Sigmoid colon (tissue), 7 donors: ENCODE data around the gene SYTL2. TPM values are rescaled to one million over a fixed set of nuclear protein-coding genes. Genes with fewer than 3 reads are reported as not detected.
A peak's percentile ranks its signal among the peaks of the same experiment; 100 is the strongest.
"Not testable (repeated sequence)": the region's sequence is repeated elsewhere in the genome, so short reads cannot be mapped to it uniquely, and the experiment has no call there.

Experiments used
- DNase-seq: peaks from one replicate; pipeline ENCODE4 v3.0.0-alpha.2; 2019
- H3K27ac ChIP-seq, 4 donors: fragments of 200-600 bp; sonication (generic); one replicate each; pipeline ENCODE4 v1.5.1; 2016 to 2019; ENCODE audit warnings: mild to moderate bottlenecking in 1 of 4
- H3K27me3 ChIP-seq, 3 donors: fragments of 200-600 bp; sonication (generic); one replicate each; pipeline ENCODE4 v1.5.1; 2019; ENCODE audit warnings: mild to moderate bottlenecking in 1 of 3
- H3K36me3 ChIP-seq, 4 donors: fragments of 200-600 bp; sonication (generic); one replicate each; pipeline ENCODE4 v1.5.1; 2016 to 2019
- H3K4me1 ChIP-seq, 4 donors: fragments of 200-600 bp; sonication (generic); one replicate each; pipeline ENCODE4 v1.5.1; 2017 to 2019
- H3K4me3 ChIP-seq, 4 donors: fragments of 200-600 bp; sonication (generic); one replicate each; pipeline ENCODE4 v1.5.1; 2017 to 2019; ENCODE audit warnings: mild to moderate bottlenecking in 2 of 4, moderate library complexity in 1 of 4
- H3K9me3 ChIP-seq, 4 donors: fragments of 200-600 bp in 3 of 4; sonication (generic) in 3 of 4; one replicate each; pipeline versions ENCODE4 v1.5.1 to v1.6.1; 2013 to 2019
- CTCF ChIP-seq, 4 experiments: fragments of 450-650 bp in 3 of 4; fragments of 200-600 bp in 1 of 4; IDR thresholded peaks; one replicate each; pipeline ENCODE4 v1.5.1; 2016 to 2019; ENCODE audit warnings: antibody characterized with exemption in 4 of 4, mild to moderate bottlenecking in 3 of 4, moderate library complexity in 2 of 4
- EP300 ChIP-seq, 4 donors: sonication (generic); formaldehyde crosslinking; IDR thresholded peaks; one replicate each; pipeline ENCODE4 v1.6.1; 2017; ENCODE audit warnings: antibody characterized with exemption in 4 of 4
- POLR2A ChIP-seq, 2 donors: fragments of 450-650 bp; IDR thresholded peaks; one replicate each; pipeline ENCODE4 v1.6.1; 2016; ENCODE audit warnings: antibody characterized with exemption in 2 of 2, mild to moderate bottlenecking in 2 of 2, moderate library complexity in 2 of 2
- POLR2AphosphoS5 ChIP-seq, 4 donors: sonication (generic); formaldehyde crosslinking; IDR thresholded peaks; one replicate each; pipeline ENCODE4 v1.6.1; 2017; ENCODE audit warnings: antibody characterized with exemption in 4 of 4
- WGBS, 2 donors: extraction: QIAGEN DNeasy Blood & Tissue Kit; methylation state at CpG; one replicate each; pipeline ENCODE4 v1.1.7; 2013; 5-methylcytosine and 5-hydroxymethylcytosine counted together
- intact Hi-C: fragments of 100-400 bp; cut with DNase I; formaldehyde crosslinking; loops from one replicate; pipeline ENCODE4 v1.15.1; 2023
- polyA plus RNA-seq, 3 donors: library from polyadenylated mRNA; stranded (reverse); fragments of 200-250 nt; gene quantifications; one replicate each; pipeline ENCODE4 v1.2.3, GENCODE V29; 2013
- total RNA-seq, 4 donors: library from RNA; depleted of rRNA; stranded (reverse); fragments of >200 nt; gene quantifications; one replicate each; pipeline ENCODE4 v1.1.0, GENCODE V29; 2016
- donor health status: healthy with polysubstance abuse.
- donor health status: Bipolar disorder and iron deficiency.
- donor health status: healthy.

Gene SYTL2
- total and polyA plus RNA-seq, 7 donors: 9.0 to 104 (median 30.2) TPM

GRCh38 chr11:85663080-85663752 is 147.7 kb downstream of the SYTL2 start:
- intact Hi-C loops: loop anchor here (2.0 to 10.0 kb wide), 3 partner anchors 14 to 582 kb away; partner anchors contain the start of gene EED

GRCh38 chr11:85661972-85662664 is 148.8 kb downstream of the SYTL2 start:
- DNase-seq: no peak
- 2 to 13% methylated on average over 4 of the region's 4 CpGs for WGBS, 2 donors
- no peaks in the 10 kb centered on the region for H3K9me3 ChIP-seq
- peak overlapping the region; percentile 81 to 94 (median 90) for H3K4me3 ChIP-seq
- H3K36me3 ChIP-seq: peaks cover 0 to 44% (median 4%) of the 10 kb centered on the region in 4 donors
- TF ChIP-seq EP300 (IDR thresholded peaks at IDR 0.05) (no peak), POLR2A (IDR thresholded peaks at IDR 0.05) (no peak), CTCF (IDR thresholded peaks at IDR 0.05) (no peak), POLR2AphosphoS5 (IDR thresholded peaks at IDR 0.05) (no peak)
- no peaks in the 10 kb centered on the region for H3K27me3 ChIP-seq
- peaks cover 0 to 61% (median 53%) of the 10 kb centered on the region in 4 donors for H3K4me1 ChIP-seq
- intact Hi-C loops: loop anchor here (2.0 to 10.0 kb wide), 3 partner anchors 13 to 583 kb away; partner anchors contain the start of gene EED
- H3K27ac ChIP-seq: peak overlapping the region in 2 of 4 donors; percentile 98 to 99

More at GRCh38 chr11:85663080-85663752, 147.7 kb downstream of the SYTL2 start:
- WGBS, 2 donors: 1 to 5% methylated on average over 10 of the region's 10 CpGs
- no peak for DNase-seq
- TF ChIP-seq CTCF (IDR thresholded peaks at IDR 0.05) (no peak), POLR2A (IDR thresholded peaks at IDR 0.05) (no peak), EP300 (IDR thresholded peaks at IDR 0.05) (no peak), POLR2AphosphoS5 (IDR thresholded peaks at IDR 0.05) (no peak)
- H3K27me3 ChIP-seq: no peaks in the 10 kb centered on the region
- H3K27ac ChIP-seq: peak overlapping the region; percentile 96 to 99 (median 98)
- H3K4me3 ChIP-seq: peak overlapping the region; percentile 81 to 94 (median 90)
- peaks cover 0 to 54% (median 48%) of the 10 kb centered on the region in 4 donors for H3K4me1 ChIP-seq
- no peaks in the 10 kb centered on the region for H3K9me3 ChIP-seq
- peaks cover 0 to 35% (median 0%) of the 10 kb centered on the region in 4 donors for H3K36me3 ChIP-seq

GRCh38 chr11:85658180-85658579 is 152.8 kb downstream of the SYTL2 start:
- no peaks in the 10 kb centered on the region for H3K27me3 ChIP-seq
- peaks cover 0 to 82% (median 9%) of the 10 kb centered on the region in 4 donors for H3K36me3 ChIP-seq
- TF ChIP-seq CTCF (IDR thresholded peaks at IDR 0.05) (no peak), POLR2A (IDR thresholded peaks at IDR 0.05) (no peak), POLR2AphosphoS5 (IDR thresholded peaks at IDR 0.05) (no peak), EP300 (IDR thresholded peaks at IDR 0.05) (no peak)
- no peak overlapping the region for H3K4me3 ChIP-seq
- H3K4me1 ChIP-seq: peaks cover 0 to 55% (median 51%) of the 10 kb centered on the region in 4 donors
- 52 to 60% methylated on average over 1 of the region's 1 CpG for WGBS, 2 donors
- intact Hi-C loops: no loop called here
- no peaks in the 10 kb centered on the region for H3K9me3 ChIP-seq
- no peak for DNase-seq
- H3K27ac ChIP-seq: no peak overlapping the region

- Histone ChIP-seq H3K27me3 (no peaks in the 10 kb centered on the region), H3K9me3 (no peaks in the 10 kb centered on the region), H3K36me3 (peaks cover 0 to 78% (median 9%) of the 10 kb centered on the region in 4 donors), H3K4me3 (no peak overlapping the region), H3K4me1 (peaks cover 0 to 41% (median 38%) of the 10 kb centered on the region in 4 donors), H3K27ac (no peak overlapping the region)
- 85 to 92% methylated on average over 1 of the region's 1 CpG for WGBS, 2 donors
- intact Hi-C loops: no loop called here
- TF ChIP-seq POLR2AphosphoS5 (IDR thresholded peaks at IDR 0.05): no peak
- no peak for TF ChIP-seq EP300 (IDR thresholded peaks at IDR 0.05)
- no peak for TF ChIP-seq CTCF (IDR thresholded peaks at IDR 0.05)
- no peak for TF ChIP-seq POLR2A (IDR thresholded peaks at IDR 0.05)
- DNase-seq: no peak
Observed at GRCh38 chr11:85656777-85657176, 154.2 kb downstream of the SYTL2 start.

- H3K27ac ChIP-seq, H3K9me3 ChIP-seq, intact Hi-C loops, DNase-seq, H3K4me3 ChIP-seq, H3K27me3 ChIP-seq: not testable (repeated sequence)
- WGBS, 2 donors: 95 to 96% methylated on average over 4 of the region's 4 CpGs
- H3K36me3 ChIP-seq: peaks cover 0 to 61% (median 9%) of the 10 kb centered on the region in 4 donors
- H3K4me1 ChIP-seq: peaks cover 0 to 22% (median 15%) of the 10 kb centered on the region in 4 donors
Observed at GRCh38 chr11:85654343-85654742, 156.6 kb downstream of the SYTL2 start.
